HepG2 (cell line): ENCODE measurements around the gene RAD1. TPM values are rescaled to one million over a fixed set of nuclear protein-coding genes. Genes with fewer than 3 reads are reported as not detected.
A peak's percentile ranks its signal among the peaks of the same experiment; 100 is the strongest.

ENCODE experiments used
- CC2D1A ChIP-seq: sonication (generic); formaldehyde crosslinking; IDR thresholded peaks from 2 replicates; pipeline ENCODE4 v1.8.1; 2023; ENCODE audit warnings: mild to moderate bottlenecking, missing genetic modification reagents
- DNMT1 ChIP-seq: sonication (generic); formaldehyde crosslinking; IDR thresholded peaks from 2 replicates; pipeline ENCODE4 v1.5.1; 2020; ENCODE audit warnings: mild to moderate bottlenecking, missing genetic modification reagents
- HIVEP1 ChIP-seq: sonication (generic); formaldehyde crosslinking; IDR thresholded peaks from 2 replicates; pipeline ENCODE4 v1.4.0; 2020; ENCODE audit warnings: mild to moderate bottlenecking, missing genetic modification reagents
- MBD4 ChIP-seq: IDR thresholded peaks from 2 replicates; pipeline ENCODE4 v1.6.1; 2012; ENCODE audit warnings: low read length, inconsistent platforms, borderline replicate concordance
- MYNN ChIP-seq: sonication (generic); formaldehyde crosslinking; IDR thresholded peaks from 2 replicates; pipeline ENCODE4 v1.4.0; 2020; ENCODE audit warnings: mild to moderate bottlenecking, low read depth, missing genetic modification reagents
- PTBP1 ChIP-seq: fragments of 200-400 bp; formaldehyde crosslinking; IDR thresholded peaks from 2 replicates; pipeline ENCODE4 v1.6.1; 2018; ENCODE audit warnings: low read length, low read depth; ENCODE audit not compliant: poor library complexity, severe bottlenecking
- TAF1 ChIP-seq: sonication (generic); formaldehyde crosslinking; IDR thresholded peaks from 2 replicates; pipeline ENCODE4 v1.4.0; 2020; ENCODE audit warnings: missing genetic modification reagents
- ZFP36 ChIP-seq: fragments of 150-350 bp; IDR thresholded peaks from 2 replicates; pipeline ENCODE4 v1.6.1; 2018; ENCODE audit warnings: borderline replicate concordance, low read length, low read depth; ENCODE audit not compliant: partially characterized antibody
- ZNF30 ChIP-seq: sonication (generic); formaldehyde crosslinking; IDR thresholded peaks from 2 replicates; pipeline ENCODE4 v1.5.0; 2020; ENCODE audit warnings: mild to moderate bottlenecking, missing genetic modification reagents
- ZNF44 ChIP-seq: sonication (generic); formaldehyde crosslinking; IDR thresholded peaks from 2 replicates; pipeline ENCODE4 v1.5.1; 2020; ENCODE audit warnings: mild to moderate bottlenecking, missing genetic modification reagents
- ZNF652 ChIP-seq: IDR thresholded peaks from 2 replicates; pipeline ENCODE4 v1.6.1; 2016; ENCODE audit warnings: low read depth, borderline replicate concordance
- ZNF703 ChIP-seq: sonication (generic); formaldehyde crosslinking; IDR thresholded peaks from 2 replicates; pipeline ENCODE4 v1.5.1; 2020; ENCODE audit warnings: missing genetic modification reagents, mild to moderate bottlenecking, moderate library complexity, borderline replicate concordance
- ZNF75D ChIP-seq: sonication (generic); formaldehyde crosslinking; IDR thresholded peaks from 2 replicates; pipeline ENCODE4 v1.8.1; 2023; ENCODE audit warnings: missing genetic modification reagents, mild to moderate bottlenecking, borderline replicate concordance
- polyA plus RNA-seq, 8 experiments: library from polyadenylated mRNA; depleted of rRNA in 3 of 8; stranded (reverse) in 7 of 8; unstranded in 1 of 8; fragments of >200 nt; fragmentation: Illumina TruSeq in 4 of 8; extraction: Trizol in 4 of 8; gene quantifications; 2 replicates each; pipeline versions ENCODE4 v1.2.1 to v1.2.3, GENCODE V29; 2011 to 2016; ENCODE audit warnings: low read depth in 4 of 8, missing spikeins in 1 of 8, mixed read lengths in 1 of 8; ENCODE audit not compliant: insufficient read depth in 1 of 8
- total RNA-seq, 5 experiments: library from RNA; depleted of rRNA; stranded (reverse); fragments of >200 nt; fragmentation: Illumina TruSeq; extraction: Trizol; gene quantifications; 2 replicates each; pipeline ENCODE4 v1.2.3, GENCODE V29; 2016; ENCODE audit warnings: low read depth in 1 of 5
- TF ChIP-seq, protein P1 (sequence below): sonication (generic); formaldehyde crosslinking; IDR thresholded peaks from 2 replicates; pipeline ENCODE4 v1.4.0; 2020; ENCODE audit warnings: missing genetic modification reagents, borderline replicate concordance
- TF ChIP-seq, protein P2 (sequence below): sonication (generic); formaldehyde crosslinking; IDR thresholded peaks from 2 replicates; pipeline ENCODE4 v1.8.1; 2022; ENCODE audit warnings: low read depth, mild to moderate bottlenecking, missing genetic modification reagents
- TF ChIP-seq, protein P3 (sequence below): sonication (generic); formaldehyde crosslinking; IDR thresholded peaks from 2 replicates; pipeline ENCODE4 v1.4.0; 2020; ENCODE audit warnings: mild to moderate bottlenecking, missing genetic modification reagents, borderline replicate concordance
- TF ChIP-seq, protein P4 (sequence below): sonication (generic); formaldehyde crosslinking; IDR thresholded peaks from 2 replicates; pipeline ENCODE4 v1.8.0; 2022; ENCODE audit warnings: missing genetic modification reagents, mild to moderate bottlenecking, inconsistent platforms, borderline replicate concordance

Gene RAD1
- total and polyA plus RNA-seq, 2 of the 13 experiments (the other 11 are each of a cell fraction or from before 2014, with no cell fraction given) = 14.7 to 39.1 TPM

DNA sequence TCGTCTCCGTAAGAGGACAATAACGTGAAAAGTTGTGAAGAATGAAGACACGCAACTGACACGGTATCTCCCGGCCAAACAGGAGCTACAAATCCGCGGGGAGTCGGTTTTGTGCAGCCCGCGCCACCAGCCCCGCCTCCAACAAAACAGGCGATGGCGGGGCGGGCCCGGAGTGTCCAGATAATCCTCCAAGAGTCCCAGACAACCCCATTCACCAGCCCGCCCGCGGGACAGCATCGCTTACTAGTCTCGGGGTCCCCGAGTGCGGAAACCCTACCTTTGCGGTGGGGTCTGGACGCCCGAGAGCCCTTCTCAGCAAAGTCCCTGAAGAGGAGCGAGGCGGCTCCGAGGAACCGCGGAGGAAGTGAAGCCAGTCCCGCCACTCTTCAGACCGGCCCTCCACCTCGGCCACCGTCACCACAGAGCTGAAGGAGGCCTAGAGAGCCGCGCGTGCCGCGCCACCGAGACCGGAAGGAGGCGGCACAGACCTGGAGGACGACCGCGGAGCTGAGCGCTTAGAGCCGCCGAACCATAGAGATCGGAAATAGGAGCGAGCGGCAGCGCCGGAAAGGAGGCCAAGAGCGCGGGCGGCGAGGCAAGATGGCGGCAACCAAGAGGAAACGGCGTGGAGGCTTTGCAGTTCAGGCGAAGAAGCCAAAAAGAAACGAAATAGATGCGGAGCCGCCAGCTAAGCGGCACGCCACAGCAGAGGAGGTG, at the start of gene RAD1, which contains the start of gene BRIX1 (continued):
- TF ChIP-seq, protein P1, sequence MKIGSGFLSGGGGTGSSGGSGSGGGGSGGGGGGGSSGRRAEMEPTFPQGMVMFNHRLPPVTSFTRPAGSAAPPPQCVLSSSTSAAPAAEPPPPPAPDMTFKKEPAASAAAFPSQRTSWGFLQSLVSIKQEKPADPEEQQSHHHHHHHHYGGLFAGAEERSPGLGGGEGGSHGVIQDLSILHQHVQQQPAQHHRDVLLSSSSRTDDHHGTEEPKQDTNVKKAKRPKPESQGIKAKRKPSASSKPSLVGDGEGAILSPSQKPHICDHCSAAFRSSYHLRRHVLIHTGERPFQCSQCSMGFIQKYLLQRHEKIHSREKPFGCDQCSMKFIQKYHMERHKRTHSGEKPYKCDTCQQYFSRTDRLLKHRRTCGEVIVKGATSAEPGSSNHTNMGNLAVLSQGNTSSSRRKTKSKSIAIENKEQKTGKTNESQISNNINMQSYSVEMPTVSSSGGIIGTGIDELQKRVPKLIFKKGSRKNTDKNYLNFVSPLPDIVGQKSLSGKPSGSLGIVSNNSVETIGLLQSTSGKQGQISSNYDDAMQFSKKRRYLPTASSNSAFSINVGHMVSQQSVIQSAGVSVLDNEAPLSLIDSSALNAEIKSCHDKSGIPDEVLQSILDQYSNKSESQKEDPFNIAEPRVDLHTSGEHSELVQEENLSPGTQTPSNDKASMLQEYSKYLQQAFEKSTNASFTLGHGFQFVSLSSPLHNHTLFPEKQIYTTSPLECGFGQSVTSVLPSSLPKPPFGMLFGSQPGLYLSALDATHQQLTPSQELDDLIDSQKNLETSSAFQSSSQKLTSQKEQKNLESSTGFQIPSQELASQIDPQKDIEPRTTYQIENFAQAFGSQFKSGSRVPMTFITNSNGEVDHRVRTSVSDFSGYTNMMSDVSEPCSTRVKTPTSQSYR (CRISPR knock-in tag) = no peak
- TF ChIP-seq CC2D1A (CRISPR knock-in tag) (no peak), ZNF30 (CRISPR knock-in tag) (peak; percentile 87; the same call in 1 of the 2 replicates), ZNF75D (no peak), PTBP1 (peak; percentile 80), TAF1 (peak; percentile 99), ZNF652 (peak; percentile 34; the same call in 1 of the 2 replicates), ZFP36 (no peak), ZNF44 (CRISPR knock-in tag) (no peak), DNMT1 (CRISPR knock-in tag) (no peak), ZNF703 (peak; percentile 61; the same call in 1 of the 2 replicates), MYNN (CRISPR knock-in tag) (no peak), HIVEP1 (CRISPR knock-in tag) (peak; percentile 62; the same call in 1 of the 2 replicates), MBD4 (no peak)
- TF ChIP-seq, protein P2, sequence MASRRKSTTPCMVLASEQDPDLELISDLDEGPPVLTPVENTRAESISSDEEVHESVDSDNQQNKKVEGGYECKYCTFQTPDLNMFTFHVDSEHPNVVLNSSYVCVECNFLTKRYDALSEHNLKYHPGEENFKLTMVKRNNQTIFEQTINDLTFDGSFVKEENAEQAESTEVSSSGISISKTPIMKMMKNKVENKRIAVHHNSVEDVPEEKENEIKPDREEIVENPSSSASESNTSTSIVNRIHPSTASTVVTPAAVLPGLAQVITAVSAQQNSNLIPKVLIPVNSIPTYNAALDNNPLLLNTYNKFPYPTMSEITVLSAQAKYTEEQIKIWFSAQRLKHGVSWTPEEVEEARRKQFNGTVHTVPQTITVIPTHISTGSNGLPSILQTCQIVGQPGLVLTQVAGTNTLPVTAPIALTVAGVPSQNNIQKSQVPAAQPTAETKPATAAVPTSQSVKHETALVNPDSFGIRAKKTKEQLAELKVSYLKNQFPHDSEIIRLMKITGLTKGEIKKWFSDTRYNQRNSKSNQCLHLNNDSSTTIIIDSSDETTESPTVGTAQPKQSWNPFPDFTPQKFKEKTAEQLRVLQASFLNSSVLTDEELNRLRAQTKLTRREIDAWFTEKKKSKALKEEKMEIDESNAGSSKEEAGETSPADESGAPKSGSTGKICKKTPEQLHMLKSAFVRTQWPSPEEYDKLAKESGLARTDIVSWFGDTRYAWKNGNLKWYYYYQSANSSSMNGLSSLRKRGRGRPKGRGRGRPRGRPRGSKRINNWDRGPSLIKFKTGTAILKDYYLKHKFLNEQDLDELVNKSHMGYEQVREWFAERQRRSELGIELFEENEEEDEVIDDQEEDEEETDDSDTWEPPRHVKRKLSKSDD (CRISPR knock-in tag) = no peak; the same call in 1 of the 2 replicates
- TF ChIP-seq, protein P3, sequence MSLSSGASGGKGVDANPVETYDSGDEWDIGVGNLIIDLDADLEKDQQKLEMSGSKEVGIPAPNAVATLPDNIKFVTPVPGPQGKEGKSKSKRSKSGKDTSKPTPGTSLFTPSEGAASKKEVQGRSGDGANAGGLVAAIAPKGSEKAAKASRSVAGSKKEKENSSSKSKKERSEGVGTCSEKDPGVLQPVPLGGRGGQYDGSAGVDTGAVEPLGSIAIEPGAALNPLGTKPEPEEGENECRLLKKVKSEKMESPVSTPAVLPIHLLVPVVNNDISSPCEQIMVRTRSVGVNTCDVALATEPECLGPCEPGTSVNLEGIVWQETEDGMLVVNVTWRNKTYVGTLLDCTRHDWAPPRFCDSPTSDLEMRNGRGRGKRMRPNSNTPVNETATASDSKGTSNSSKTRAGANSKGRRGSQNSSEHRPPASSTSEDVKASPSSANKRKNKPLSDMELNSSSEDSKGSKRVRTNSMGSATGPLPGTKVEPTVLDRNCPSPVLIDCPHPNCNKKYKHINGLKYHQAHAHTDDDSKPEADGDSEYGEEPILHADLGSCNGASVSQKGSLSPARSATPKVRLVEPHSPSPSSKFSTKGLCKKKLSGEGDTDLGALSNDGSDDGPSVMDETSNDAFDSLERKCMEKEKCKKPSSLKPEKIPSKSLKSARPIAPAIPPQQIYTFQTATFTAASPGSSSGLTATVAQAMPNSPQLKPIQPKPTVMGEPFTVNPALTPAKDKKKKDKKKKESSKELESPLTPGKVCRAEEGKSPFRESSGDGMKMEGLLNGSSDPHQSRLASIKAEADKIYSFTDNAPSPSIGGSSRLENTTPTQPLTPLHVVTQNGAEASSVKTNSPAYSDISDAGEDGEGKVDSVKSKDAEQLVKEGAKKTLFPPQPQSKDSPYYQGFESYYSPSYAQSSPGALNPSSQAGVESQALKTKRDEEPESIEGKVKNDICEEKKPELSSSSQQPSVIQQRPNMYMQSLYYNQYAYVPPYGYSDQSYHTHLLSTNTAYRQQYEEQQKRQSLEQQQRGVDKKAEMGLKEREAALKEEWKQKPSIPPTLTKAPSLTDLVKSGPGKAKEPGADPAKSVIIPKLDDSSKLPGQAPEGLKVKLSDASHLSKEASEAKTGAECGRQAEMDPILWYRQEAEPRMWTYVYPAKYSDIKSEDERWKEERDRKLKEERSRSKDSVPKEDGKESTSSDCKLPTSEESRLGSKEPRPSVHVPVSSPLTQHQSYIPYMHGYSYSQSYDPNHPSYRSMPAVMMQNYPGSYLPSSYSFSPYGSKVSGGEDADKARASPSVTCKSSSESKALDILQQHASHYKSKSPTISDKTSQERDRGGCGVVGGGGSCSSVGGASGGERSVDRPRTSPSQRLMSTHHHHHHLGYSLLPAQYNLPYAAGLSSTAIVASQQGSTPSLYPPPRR (CRISPR knock-in tag) = no peak
- TF ChIP-seq, protein P4, sequence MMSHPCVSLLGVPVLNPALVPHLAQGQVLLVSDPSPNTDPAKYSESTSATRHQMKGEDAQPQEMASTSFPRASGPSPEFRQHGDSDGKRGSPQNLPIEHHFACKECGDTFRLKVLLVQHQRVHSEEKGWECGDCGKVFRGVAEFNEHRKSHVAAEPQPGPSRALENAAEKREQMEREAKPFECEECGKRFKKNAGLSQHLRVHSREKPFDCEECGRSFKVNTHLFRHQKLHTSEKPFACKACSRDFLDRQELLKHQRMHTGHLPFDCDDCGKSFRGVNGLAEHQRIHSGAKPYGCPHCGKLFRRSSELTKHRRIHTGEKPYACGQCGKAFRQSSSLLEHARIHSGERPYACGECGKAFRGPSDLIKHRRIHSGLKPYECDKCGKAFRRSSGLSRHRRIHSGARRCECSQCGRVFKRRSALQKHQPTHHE (CRISPR knock-in tag) = no peak; the same call in 1 of the 2 replicates
